ENCODE measurements around the gene PPP2R2C.

DNA sequence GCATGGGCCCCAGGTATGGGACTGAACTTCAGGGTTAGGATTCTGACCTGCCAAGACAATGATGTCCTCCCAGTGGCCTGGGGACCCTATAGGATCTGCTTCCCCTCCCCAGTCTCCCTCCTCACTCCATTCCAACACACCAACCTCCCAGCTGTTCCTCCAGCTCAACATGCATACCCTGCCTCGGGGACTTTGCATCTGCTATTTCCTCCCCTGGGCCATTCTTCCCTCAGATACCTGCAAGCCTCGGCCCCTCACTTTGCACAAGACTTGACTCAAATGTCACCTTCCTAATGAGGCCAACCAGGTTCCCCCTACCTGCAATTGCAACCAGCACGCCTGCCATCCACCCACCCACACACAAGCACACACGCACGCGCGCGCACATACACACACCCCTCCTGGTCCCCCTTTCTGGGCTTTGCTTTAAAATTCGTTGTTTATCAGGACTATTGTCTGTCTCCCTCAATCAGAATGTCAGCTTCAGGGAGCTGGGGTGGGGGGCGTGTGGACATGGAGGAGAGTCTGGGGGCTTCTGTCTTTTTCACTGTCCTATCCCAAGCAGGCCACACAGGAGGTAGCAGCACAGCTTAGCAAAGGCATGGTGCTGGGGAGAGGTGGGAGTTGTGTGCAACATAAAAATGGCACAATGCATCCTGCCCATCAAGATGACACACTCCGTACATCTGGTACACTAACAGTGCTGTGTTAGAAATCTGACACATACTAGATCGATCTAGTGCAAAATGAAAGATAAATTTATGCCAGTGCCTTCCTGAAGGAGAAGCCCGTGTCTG lies 20.6 kb upstream of the PPP2R2C start:
- TF ChIP-seq CTCF (IDR thresholded peaks at IDR 0.05; ENCODE audit: low read depth, low read length): no peak
- TF ChIP-seq POLR2A (IDR thresholded peaks at IDR 0.05; ENCODE audit: extremely low read depth, insufficient read length): no peak
- no peak for TF ChIP-seq MYC (IDR thresholded peaks at IDR 0.05; ENCODE audit: low read depth, low read length)
- TF ChIP-seq MAX (IDR thresholded peaks at IDR 0.05; ENCODE audit: low read depth, low read length): no peak

All from NB4 (cell line).